Cerebellar nuclear complex (tissue), 1 donor: ENCODE measurements around the gene SLC39A2.
"Not testable (repeated sequence)": the region's sequence is repeated elsewhere in the genome, so short reads cannot be mapped to it uniquely, and the experiment has no call there.

Experiments used
- DNase-seq, 2 experiments: peaks; one replicate each; lab custom pipeline; 2025; lab: John Stamatoyannopoulos, UW

SLC39A2 gene

GRCh38 chr14:20998674-20999366 is at the start of gene SLC39A2:
TSS of gene SLC39A2 (plus strand) at chr14:20999293. CDS start at chr14:20999447, 154 bp downstream.
- DNase-seq, result no peak

- not testable (repeated sequence) for DNase-seq
These were observed 44.2 kb upstream of the SLC39A2 start, which contains the start of gene RNASE2 for GRCh38 chr14:20954736-20955537. TSS of gene RNASE2 (plus strand) at chr14:20955487. CDS start at chr14:20955772, 285 bp downstream.

GRCh38 chr14:20955538-20955873 is 43.6 kb upstream of the SLC39A2 start:
- not testable (repeated sequence) for DNase-seq

DNA sequence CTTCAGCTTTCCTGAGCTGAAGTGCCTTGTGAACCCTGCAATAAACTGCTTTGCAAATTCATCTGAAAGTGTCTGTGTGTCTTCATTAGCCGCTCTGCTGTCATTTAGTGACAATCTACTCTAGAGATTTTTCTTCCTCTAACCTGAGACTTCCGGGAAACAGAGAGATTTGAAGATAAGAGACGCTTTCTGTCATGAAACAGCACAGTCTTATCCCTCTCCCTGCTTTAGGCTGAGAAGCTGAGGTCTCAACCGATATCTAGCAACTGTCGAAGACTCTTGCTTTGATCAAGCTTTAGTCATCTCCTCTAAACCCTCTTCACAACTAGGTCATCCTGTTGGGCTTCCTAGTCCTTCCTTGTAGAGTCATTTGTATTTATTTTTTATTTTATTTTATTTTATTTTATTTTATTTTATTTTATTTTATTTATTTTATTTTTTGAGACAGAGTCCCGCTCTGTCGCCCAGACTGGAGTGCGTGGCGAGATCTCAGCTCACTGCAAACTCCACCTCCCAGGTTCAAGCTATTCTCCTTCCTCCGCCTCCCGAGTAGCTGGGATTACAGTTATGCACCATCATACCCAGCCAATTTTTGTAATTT is 42.6 kb upstream of the SLC39A2 start:
- DNase-seq, result no peak

DNA sequence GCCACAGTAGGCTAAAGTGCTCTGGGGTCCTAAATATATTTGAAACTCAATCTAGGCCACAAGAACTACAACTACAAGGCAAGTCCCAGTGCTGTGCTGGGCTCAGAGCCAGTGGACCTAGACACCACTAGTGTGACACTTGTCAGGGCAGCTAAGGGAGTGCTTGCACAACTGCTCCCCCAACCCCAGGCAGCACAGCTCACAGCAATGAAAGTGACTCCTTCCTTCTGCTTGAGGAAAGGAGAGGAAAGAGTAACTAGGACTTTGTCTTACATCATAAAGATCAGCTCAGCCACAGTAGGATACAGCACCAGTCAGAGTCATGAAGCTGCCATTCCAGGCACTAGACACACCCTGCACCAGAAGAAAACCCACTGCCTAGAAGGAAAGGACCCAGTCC is 40.1 kb upstream of the SLC39A2 start:
- not testable (repeated sequence) for DNase-seq

GRCh38 chr14:20969336-20969735 is 29.8 kb upstream of the SLC39A2 start:
- no peak for DNase-seq

DNA sequence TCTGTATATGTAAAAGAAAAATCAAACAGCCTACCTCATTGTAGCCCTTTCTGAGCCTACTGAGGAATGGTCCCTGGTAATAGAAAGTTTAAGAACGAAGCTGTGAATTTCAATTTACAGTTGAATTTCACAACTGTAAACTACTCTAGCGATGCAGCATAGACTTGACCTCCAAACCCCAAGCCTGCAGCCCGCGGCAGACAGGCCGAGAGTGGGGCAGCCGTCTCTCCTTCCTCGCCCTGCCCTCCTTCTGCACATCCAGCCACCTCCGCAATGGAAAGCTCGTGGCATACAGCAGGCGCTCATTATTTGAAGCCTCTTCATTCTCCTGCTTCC is 28.5 kb upstream of the SLC39A2 start:
- no peak for DNase-seq

DNA sequence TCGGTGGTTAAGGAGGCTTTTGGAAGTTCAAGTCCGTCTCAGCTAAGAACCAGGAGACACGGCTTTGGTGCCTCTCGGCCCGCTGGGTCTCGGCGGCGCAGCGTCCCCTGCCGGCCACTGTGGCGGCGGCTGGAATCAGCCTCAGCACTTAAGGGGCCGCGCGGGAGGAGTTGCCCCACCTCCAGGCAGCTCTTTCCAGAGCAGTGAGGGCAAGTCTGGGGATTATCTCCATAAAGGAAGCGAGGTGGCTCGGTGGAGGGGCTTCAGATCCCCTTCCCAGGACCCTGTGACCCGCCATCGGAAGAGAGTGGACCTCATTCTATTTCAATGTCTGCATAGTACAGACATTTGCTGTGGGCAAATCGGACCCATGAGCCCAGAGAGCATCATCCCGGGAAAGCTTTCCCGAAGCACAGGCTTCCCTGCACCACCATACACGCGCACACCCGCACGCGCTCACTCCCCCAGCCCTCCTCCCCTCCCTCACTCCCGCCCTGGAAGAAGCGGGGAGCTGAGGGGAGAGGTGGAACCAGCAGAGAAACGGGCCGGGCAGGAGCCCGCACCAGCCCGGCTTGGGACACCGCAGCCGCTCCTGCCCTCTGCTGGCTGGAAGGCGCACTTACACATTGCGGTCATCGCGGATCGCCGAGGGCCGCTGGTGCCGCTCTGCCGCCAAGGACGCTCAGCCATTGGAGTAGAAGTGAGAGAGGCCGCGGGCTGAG is 27.9 kb upstream of the SLC39A2 start:
- DNase-seq, result peak in 1 of 2 experiments; percentile 45

DNA sequence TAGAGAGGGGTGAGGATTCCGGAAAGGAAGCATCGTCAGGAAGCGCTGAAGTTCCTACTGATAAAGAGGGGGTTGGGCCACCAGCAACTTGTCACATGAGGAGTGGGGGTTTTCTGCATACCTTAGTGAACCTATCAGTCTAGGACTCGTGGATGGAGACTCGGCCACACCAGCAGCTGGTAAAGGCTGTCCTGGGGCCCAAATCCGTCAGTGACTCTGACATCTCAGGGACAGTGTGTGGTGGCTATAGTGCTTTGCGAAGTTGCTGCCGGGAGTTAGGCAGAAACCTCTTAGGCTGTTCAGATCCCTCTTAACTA is 27.4 kb upstream of the SLC39A2 start:
- no peak for DNase-seq

- no peak for DNase-seq
These were observed 25.6 kb upstream of the SLC39A2 start for GRCh38 chr14:20973501-20973900.

DNA sequence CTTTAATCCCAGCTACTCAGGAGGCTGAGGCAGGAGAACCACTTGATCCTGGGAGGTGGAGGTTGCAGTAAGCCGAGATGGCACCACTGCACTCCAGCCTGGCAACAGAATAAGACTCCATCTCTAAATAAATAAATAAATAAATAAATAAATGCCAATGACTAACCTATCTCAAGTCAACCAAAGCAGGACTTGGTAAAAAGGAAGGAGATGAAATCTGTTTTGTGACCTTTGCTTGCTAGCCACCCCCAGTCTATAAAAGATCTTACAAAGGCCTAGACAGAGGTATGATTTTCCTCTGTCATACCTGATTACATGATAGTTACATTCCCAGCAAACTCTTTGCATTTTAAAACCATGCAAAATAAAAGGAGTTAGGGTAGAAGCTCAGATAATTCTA is 22.8 kb upstream of the SLC39A2 start:
- no peak for DNase-seq

- no peak for DNase-seq
These were observed 20.4 kb upstream of the SLC39A2 start for GRCh38 chr14:20978687-20979086.

GRCh38 chr14:20980906-20981305 is 18.2 kb upstream of the SLC39A2 start:
- DNase-seq, result no peak

DNA sequence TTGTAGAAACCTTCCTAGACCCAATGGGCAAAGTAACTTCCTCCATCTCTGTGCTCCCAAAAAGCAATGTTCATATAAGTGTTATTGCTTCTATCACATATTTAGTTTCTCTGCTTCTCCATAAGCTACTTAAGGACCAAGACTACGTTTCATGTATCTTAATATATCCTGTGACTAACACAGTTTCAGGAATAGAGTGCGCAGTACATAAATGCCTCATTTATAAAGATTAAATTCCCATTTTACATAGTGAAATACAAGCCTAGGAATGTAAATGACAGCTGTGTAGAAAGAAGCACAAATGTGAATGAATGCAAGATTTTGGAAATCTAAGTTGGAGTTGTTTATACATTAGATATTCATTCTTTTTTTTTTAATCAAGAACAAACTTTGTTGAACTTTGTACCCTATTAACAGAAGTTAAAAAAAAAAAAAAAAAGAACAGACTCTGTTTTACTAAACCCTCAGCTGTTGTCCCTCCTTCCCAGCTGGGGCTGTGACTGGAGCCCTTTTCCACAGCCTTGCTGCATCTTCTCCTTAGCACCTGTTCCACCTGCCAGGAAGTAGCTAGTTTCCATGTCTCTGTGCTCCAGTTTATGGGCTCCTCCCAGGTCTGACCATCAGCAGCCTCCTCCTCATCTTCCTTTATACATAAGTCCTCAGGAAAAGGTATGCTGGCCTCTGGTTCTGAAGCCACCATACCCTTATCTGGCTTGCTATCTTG is 16.3 kb upstream of the SLC39A2 start:
- DNase-seq, result no peak

GRCh38 chr14:20985650-20986049 is 13.4 kb upstream of the SLC39A2 start:
- DNase-seq, result not testable (repeated sequence)

DNA sequence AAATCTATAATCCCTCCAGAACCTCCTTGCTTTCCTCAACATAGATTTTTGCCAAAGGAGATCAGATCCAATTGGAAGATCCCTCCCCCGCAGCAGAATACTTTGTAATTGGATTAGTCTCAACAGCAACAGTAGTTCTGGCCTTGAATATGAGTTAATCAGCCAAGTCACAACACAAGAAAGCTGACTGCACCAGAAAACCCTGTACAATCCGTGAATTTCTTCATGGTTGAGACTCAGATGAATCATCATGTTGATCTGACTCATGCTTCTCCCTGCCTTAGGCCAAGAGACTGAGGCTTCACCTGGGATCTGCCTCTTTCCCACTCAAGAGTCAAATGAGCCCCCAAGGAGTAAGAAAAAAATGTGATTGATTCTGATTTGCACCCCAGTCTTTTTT is 12.3 kb upstream of the SLC39A2 start:
- DNase-seq, result no peak

GRCh38 chr14:20988717-20989470 is 10.2 kb upstream of the SLC39A2 start:
- DNase-seq, result no peak

GRCh38 chr14:20989471-20989786 is 9.7 kb upstream of the SLC39A2 start:
- DNase-seq, result no peak

DNA sequence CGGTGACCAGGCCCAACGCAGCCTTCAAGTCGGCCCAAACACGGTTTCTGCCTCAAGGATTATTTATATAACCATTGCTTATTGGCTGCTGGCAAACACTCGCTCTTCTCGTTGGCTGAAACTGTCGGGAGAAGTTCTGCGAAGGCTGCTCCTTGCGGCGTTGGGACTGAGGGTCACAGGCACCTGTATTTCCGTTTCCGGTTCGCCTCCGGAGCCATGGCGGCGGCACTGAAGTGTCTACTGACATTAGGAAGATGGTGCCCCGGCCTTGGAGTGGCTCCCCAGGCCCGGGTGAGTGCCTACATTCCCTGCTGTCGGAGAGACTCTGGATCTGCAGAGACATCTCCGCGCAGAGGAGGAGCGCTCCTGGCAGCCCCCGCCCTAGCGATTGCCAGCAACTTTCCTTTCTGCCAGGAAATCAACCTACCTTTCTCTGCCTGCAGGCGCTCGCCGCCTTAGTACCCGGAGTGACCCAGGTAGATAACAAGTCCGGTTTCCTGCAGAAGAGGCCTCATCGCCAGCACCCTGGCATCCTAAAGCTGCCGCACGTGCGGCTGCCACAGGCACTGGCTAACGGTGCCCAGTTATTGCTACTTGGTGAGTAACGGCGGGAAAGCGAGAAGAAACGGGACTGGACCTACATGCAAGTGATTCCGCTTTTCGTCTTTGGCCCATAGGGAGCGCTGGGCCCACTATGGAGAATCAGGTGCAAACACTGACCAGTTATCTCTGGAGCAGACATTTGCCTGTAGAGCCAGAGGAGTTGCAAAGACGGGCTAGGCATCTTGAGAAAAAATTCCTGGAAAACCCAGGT is 9.1 kb upstream of the SLC39A2 start, which contains the start of gene METTL17:
METTL17 (plus strand) TSS at position 194 of the 814 bp plus-strand sequence; CDS start at position 217, 23 bp downstream.
- peak; percentile 27 to 72 for DNase-seq

DNA sequence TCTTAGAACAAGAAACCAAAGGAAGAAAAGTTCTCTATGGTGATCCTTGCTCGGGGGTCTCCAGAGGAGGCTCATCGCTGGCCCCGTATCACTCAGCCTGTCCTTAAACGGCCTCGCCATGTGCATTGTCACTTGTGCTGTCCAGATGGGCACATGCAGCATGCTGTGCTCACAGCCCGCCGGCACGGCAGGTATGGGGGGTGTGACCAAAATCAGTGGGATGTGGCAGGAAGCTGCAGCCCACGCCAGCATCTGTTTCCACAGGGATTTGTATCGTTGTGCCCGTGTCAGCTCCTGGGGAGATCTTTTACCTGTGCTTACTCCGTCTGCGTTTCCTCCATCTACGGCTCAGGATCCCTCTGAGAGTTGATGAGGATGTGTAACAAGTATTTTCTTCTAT is 2.6 kb upstream of the SLC39A2 start:
- no peak for DNase-seq
